NCI-H226 (cell line): ENCODE data around the gene COL4A2.

Experiments
- DNase-seq: peaks from one replicate; pipeline ENCODE4 v3.0.0-alpha.2; 2015

Gene COL4A2

DNA sequence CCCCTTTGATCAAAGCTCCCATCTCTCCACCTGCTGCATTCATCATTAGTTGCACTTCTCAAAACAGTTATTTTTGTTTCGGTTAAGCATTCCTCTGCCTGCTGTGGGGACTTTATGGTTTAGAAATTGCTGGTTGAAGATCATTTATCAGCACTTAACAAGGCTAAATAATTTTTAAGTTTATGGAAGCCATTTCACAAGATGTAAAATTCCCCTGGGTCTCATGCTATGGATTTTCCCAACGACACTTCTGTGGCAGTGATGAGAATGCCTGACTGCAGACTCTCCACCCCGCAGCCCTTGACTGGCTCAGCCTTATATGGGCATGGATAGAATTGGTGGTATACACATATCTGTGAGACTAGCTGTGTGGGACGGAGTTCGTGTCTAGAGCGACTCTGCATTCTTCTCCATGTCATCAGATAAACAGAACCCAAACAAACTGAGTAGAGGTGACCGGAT, 52.8 kb downstream of the COL4A2 start:
- DNase-seq = no peak

GRCh38 chr13:110360598-110360997, 53.5 kb downstream of the COL4A2 start:
- no peak for DNase-seq

DNA sequence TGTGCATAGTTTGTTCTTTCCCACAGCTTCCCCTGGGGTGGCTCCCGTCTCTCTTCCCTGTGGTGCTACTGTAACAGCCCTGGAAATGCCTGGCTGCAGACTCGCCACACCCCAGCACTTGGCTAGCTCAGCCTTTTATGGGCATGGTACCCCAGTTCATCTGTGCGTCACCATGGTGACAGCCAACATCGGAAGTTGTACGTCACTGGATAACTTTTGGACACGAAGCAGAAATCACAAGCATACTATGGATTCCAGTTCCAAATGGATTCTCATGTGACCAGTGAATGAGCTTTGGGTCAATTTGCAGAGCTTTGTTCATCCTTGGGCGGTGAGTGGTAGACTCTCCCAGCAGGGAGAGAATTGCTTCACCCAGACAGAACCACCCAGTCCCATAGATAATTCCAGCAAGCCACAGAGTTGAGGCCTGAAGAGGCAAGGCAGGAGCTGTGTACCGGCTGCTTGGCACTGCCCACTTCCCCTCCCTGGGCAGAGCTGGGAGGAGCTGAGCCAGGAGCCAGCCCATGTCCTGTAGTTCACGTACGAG, 54.4 kb downstream of the COL4A2 start:
- DNase-seq = no peak

DNA sequence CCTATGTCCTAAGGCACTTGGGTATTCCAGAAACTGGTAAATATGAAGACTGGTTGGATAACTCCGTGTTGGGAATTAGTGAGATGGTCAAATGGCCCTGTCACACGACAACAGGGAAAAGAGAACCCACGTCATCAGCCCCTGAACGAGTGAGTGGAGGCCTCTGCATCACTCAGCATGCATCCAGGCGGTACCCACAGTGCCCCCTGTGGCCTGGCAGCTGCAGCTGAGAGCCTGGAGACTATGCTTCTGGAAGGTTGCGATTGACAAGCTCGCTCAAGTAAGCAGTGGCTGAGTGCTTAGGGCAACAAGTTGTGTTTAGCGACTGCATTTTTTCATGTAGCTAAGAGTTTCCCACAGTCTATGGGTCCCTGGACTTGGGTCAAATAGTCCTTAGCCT, 55.9 kb downstream of the COL4A2 start:
- no peak for DNase-seq

- no peak for DNase-seq
Observed at GRCh38 chr13:110364081-110364480, 57.0 kb downstream of the COL4A2 start.

DNA sequence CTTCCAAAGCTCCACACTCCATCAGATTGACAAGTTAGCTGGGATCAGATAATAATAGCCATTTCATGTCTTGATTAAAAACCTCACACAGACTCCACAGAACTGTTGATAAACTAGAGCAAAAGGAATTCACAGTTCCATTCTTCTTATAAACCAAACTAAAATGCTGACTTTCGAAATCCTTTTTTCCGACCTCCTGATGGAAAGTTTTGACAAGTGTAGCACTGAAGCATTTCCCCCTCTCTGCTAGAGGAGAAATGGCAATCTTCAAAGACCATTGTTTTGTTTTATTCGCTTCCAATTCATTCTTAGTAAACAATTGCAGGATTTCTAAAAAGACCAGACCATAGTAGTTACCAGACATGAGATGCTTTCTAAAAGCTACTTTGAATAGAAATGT, 58.8 kb downstream of the COL4A2 start:
- no peak for DNase-seq

DNA sequence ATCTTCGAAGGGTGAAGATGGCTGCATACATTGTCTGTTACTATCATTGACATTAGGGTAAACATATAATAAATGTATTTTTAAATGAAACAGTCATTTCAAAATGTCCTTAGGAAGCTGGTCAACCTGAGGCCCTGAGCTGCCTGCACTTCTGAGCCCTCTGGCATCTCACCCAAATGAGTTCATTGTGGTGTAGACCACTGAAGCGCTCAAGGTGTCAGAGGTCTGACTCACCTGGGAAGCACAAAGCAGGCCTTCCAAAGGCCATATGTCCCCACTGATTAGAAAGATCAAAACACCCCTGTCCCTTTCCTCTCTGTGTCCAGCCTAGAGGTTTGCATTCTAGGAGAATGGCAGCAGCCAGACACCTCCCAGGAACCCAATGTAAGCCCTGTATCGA, 59.6 kb downstream of the COL4A2 start:
- no peak for DNase-seq

GRCh38 chr13:110367620-110368019, 60.5 kb downstream of the COL4A2 start:
- no peak for DNase-seq

DNA sequence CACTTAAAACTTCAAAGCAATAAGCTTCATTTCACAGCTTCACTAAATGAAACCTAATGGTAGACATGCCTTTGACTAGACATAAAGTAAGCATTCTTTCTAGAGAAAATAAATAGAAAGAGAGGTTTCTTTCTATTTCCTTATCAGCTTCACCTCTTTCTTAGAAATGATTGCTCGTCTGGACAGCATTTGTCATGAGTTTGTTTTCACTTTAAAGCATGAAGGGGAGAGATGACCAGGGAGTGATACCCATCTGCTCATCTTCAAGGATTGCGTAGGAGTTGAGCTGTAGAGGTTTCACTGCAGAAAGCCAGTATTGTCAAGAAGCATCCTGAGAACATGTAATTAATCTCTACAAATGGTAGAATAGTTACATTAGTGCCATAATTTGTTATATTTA, 61.3 kb downstream of the COL4A2 start:
- no peak for DNase-seq

GRCh38 chr13:110369400-110369799, 62.3 kb downstream of the COL4A2 start:
- no peak for DNase-seq

- DNase-seq = peak; percentile 22
Observed at GRCh38 chr13:110371550-110372465, 64.7 kb downstream of the COL4A2 start.

DNA sequence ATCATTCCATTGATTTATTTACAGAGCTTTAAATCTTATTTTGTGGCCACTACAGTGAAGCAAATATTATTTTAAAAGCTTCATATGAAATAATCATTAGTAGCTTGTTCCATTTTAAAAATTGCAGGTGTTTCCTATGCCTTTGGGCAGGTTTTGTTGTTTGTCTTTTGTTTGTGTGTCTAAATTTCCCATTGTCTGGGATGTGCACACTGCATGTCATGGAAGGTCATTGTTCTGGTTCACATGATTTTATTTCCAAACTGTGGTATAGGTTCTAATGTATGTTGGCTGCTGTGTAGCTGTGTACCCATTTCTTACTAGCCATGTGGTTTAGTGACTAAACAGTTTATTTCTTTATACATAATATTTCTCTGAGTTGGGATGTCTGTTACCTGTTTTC, 65.6 kb downstream of the COL4A2 start:
- DNase-seq = no peak

DNA sequence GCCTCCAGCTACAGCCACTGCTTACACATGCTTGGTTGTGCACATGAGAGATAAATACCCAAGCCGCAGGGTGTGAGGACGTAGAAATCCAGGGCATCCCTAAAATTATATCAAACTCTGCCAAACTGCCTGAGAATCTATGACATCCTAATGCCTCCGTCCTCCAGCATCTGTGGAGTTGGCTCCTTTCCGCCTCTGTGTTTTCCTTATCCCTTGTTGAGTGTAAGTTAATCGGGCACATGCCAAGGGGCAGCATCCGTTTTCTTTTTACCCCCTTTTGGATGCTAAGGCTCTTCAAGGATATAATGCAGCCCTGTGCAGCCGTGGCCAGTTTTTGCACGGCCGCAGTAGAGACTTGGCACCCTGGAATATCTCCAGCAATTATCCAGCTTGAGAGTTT, 66.5 kb downstream of the COL4A2 start:
- no peak for DNase-seq

DNA sequence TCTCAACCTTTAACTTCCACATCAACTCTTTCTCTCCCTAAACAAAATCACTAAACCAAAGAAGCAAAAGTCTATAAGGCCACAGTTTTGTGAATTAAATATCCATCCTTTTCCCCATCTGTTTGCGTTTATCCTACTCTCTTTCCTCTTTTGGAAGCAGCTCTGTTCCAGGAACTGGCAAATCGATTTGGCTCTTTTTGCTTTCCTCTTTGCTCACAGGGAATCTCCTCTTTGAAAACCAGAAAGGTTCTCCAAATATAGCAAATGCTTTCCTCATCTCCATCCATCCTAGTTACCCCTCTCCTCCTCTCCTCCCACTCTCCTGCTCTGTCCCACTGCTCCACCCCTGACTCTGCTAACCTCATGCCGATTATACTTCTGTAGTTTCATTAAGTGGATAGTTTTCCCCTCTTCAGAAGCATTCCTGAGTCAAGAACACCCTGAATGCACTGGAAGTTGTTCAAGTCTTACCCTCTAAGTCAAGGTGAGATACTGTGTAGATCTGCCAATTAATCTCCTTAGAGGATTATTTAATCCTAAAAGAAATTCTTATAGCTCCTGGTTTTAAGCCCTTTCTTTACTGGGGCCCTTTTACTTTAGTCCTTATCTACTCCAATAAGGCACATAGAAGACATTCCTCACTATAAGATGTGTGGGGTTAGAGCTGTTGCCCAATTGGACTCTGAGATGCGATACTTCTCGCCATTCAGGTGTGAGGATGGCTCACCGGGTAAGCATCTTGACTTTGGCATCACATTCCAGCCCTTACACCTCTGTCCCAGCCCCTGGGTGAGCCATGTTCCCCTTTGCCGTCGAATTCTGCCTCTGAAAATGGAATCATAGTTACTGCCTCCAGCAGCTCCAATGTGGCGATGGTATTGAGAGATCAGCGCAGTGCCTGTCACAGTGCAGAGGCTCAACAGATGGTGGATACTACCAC, 67.6 kb downstream of the COL4A2 start:
- DNase-seq = no peak

- DNase-seq = no peak
Observed at GRCh38 chr13:110376120-110376519, 69.0 kb downstream of the COL4A2 start.

DNA sequence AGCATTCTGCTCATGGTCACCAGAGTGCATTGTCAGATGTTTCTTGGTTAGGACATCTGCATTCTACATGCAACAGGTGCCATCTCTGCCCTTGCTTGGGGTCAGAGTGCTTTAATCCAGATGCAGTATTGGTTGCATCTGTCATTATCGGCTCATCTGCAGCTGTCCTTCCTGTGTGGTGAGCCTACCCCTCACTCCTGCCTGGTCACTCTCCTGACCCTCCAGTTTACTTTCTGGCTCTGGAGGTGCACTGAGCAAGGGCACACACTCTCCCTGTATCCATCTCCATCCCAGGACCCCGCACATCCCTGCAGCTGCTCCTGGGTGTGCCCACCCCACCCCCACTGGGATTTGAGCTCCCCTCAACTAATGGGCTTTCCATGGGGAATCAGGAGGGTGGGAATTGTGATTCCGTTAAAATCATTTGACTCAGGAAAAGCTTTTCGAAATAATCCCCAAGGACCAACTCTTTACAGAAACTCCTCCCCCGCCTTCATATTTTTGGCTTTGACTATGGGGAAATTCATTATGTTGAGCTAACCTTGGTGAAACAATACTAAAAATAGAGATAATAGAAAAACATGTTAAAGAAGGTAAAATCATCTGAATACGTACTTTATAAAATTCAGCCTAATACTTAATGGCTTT, 70.2 kb downstream of the COL4A2 start:
- no peak for DNase-seq

- DNase-seq = no peak
Observed at GRCh38 chr13:110377826-110378201, 70.7 kb downstream of the COL4A2 start.

- no peak for DNase-seq
Observed at GRCh38 chr13:110379358-110379757, 72.3 kb downstream of the COL4A2 start.

GRCh38 chr13:110379905-110380341, 72.8 kb downstream of the COL4A2 start:
- peak; percentile 60 for DNase-seq

DNA sequence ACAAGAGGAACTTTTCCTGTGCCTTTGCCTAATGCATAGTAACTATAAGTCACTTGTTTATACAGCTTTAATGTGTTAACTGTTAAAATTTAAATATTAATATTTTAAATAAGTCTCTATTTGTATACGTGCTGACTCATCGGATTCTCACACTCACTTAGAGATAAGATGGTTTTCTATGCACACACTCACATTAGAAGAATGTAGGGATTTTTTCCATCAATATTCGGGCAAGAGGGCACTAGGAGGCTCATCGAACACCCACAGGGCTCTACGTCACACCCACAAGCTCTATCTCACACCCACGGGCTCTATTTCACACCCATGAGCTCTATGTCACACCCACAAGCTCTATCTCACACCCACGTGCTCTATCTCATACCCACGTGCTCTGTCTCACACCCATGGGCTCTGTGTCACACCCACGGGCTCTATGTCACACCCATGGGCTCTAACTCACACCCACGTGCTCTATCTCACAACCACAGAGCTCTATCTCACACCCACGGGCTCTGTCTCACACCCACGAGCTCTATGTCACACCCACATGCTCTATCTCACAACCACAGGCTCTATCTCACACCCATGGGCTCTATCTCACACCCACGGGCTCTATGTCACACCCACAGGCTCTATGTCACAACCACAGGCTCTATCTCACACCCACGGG, 73.4 kb downstream of the COL4A2 start:
- DNase-seq = peak; percentile 71

GRCh38 chr13:110381029-110381360, 73.9 kb downstream of the COL4A2 start:
- DNase-seq = no peak

- peak; percentile 39 for DNase-seq
Observed at GRCh38 chr13:110382229-110382628, 75.1 kb downstream of the COL4A2 start.
